ENCODE results near the gene LRRC9. TPM values are rescaled to one million over a fixed set of nuclear protein-coding genes. Genes with fewer than 3 reads are reported as not detected.

The LRRC9 gene
- total RNA-seq, 1 experiment from 2014 or later: 0.77 TPM

GRCh38 chr14:60095231-60095630 is 175.3 kb downstream of the LRRC9 start:
- H3K4me3 Mint-ChIP-seq: no peak overlapping the region; a peak in 2 of 5 replicates
- H3K23me2 ChIP-seq (ENCODE audit: insufficient read length, low read depth, low read length, poor library complexity, severe bottlenecking): peaks cover 10% of the 10 kb centered on the region
- no peaks in the 10 kb centered on the region for H3K9me3 ChIP-seq (ENCODE audit: control insufficient read depth, low read depth, low read length)
- H4K91ac ChIP-seq (ENCODE audit: insufficient read length, low read depth, low read length): no peak overlapping the region
- H3K36me3 Mint-ChIP-seq (ENCODE audit: insufficient read depth in 1 of 3, low read depth in 3 of 3): peaks cover 16 to 19% (median 17%) of the 10 kb centered on the region in 3 experiments
- DNase-seq: no peak
- no peak overlapping the region for H3K56ac ChIP-seq (ENCODE audit: insufficient read length, low read depth, low read length)
- H4K5ac ChIP-seq (ENCODE audit: insufficient read length, low read depth, low read length): no peak overlapping the region
- no peaks in the 10 kb centered on the region for H3K27me3 ChIP-seq (ENCODE audit: insufficient read depth, low read length)
- H4K8ac ChIP-seq (replicated peaks; ENCODE audit: insufficient read length, low read depth, low read length): no peak overlapping the region
- peaks cover 4% of the 10 kb centered on the region; the same call in 1 of the 2 replicates for H3K4me1 ChIP-seq (ENCODE audit: insufficient read depth, low read length)
- no peaks in the 10 kb centered on the region for H3K27me3 Mint-ChIP-seq (ENCODE audit: low read depth)
- H3K9me3 Mint-ChIP-seq: peaks cover 0 to 2% of the 10 kb centered on the region in 2 experiments; a peak in 2 of 5 replicates
- no peak overlapping the region for H3K4ac ChIP-seq (ENCODE audit: low read depth, low read length)
- H3K9ac ChIP-seq (ENCODE audit: extremely low read depth, insufficient read length, low read length): no peak overlapping the region
- no peak overlapping the region for H2BK20ac ChIP-seq (ENCODE audit: low read depth, low read length, poor library complexity, severe bottlenecking)
- no peak overlapping the region for H3K4me2 ChIP-seq (ENCODE audit: insufficient read depth, insufficient read length, low read length)
- no peak overlapping the region for H3T11ph ChIP-seq (ENCODE audit: low read length)
- H2BK15ac ChIP-seq (ENCODE audit: low read depth, low read length): no peak overlapping the region
- H3K79me1 ChIP-seq (ENCODE audit: insufficient read depth, low read depth, low read length, poor library complexity, severe bottlenecking): peaks cover 10% of the 10 kb centered on the region
- no peak overlapping the region for H3K23ac ChIP-seq (ENCODE audit: insufficient read length, low read depth, low read length)
- peak overlapping the region in 2 of 3 experiments; percentile 2 to 52; a peak in 3 of 7 replicates for H3K27ac Mint-ChIP-seq
- H2BK12ac ChIP-seq (ENCODE audit: insufficient read length, low read depth, low read length): no peak overlapping the region
- H3K27ac ChIP-seq (ENCODE audit: insufficient read length, low read depth, low read length): no peak overlapping the region
- peaks cover 29 to 31% of the 10 kb centered on the region in 2 experiments for H3K4me1 Mint-ChIP-seq
- H3K79me2 ChIP-seq (ENCODE audit: insufficient read depth, low read length): peaks cover 15% of the 10 kb centered on the region; the same call in 1 of the 2 replicates
- H3K18ac ChIP-seq (ENCODE audit: insufficient read length, low read depth, low read length): no peak overlapping the region
- no peak overlapping the region for H2AFZ ChIP-seq (ENCODE audit: low read length)
- no peak overlapping the region for H2AK5ac ChIP-seq (ENCODE audit: insufficient read length, low read length)
- H2BK5ac ChIP-seq (ENCODE audit: insufficient read length, low read length): no peak overlapping the region
- no peak overlapping the region for H3K14ac ChIP-seq (ENCODE audit: insufficient read depth, low read length)
- TF ChIP-seq, protein P1, sequence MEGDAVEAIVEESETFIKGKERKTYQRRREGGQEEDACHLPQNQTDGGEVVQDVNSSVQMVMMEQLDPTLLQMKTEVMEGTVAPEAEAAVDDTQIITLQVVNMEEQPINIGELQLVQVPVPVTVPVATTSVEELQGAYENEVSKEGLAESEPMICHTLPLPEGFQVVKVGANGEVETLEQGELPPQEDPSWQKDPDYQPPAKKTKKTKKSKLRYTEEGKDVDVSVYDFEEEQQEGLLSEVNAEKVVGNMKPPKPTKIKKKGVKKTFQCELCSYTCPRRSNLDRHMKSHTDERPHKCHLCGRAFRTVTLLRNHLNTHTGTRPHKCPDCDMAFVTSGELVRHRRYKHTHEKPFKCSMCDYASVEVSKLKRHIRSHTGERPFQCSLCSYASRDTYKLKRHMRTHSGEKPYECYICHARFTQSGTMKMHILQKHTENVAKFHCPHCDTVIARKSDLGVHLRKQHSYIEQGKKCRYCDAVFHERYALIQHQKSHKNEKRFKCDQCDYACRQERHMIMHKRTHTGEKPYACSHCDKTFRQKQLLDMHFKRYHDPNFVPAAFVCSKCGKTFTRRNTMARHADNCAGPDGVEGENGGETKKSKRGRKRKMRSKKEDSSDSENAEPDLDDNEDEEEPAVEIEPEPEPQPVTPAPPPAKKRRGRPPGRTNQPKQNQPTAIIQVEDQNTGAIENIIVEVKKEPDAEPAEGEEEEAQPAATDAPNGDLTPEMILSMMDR (conservative IDR thresholded peaks at IDR 0.05): no peak
- no peaks in the 10 kb centered on the region for H4K20me1 ChIP-seq (ENCODE audit: control insufficient read depth, insufficient read depth, insufficient read length)
- H2BK120ac ChIP-seq (ENCODE audit: low read depth, low read length, poor library complexity, severe bottlenecking): no peak overlapping the region
